SK-N-MC (cell line): ENCODE data around the gene CYTH1.

Experiments
- DNase-seq: peaks from one replicate; pipeline ENCODE4 v3.0.0-alpha.2; 2011; ENCODE audit warnings: low read depth, low spot score
- H3K27ac ChIP-seq: fragments of 200-600 bp; sonication (generic); 2 replicates; pipeline ENCODE4 v1.5.1; 2016; ENCODE audit warnings: mixed run types
- H3K36me3 ChIP-seq: fragments of 200-600 bp; sonication (generic); 2 replicates; pipeline ENCODE4 v1.6.1; 2017; ENCODE audit warnings: antibody characterized with exemption, low read length, mixed read lengths; ENCODE audit not compliant: insufficient read depth
- H3K4me3 ChIP-seq: fragments of 200-600 bp; sonication (generic); 2 replicates; pipeline ENCODE4 v1.5.1; 2016
- H3K9ac ChIP-seq: fragments of 200-600 bp; sonication (generic); 2 replicates; pipeline ENCODE4 v1.8.0; 2017; ENCODE audit warnings: mixed run types, mixed read lengths; ENCODE audit not compliant: insufficient read length
- H3K9me3 ChIP-seq: fragments of 200-600 bp; sonication (generic); 2 replicates; pipeline ENCODE4 v1.6.1; 2017; ENCODE audit warnings: low read depth, mild to moderate bottlenecking, antibody characterized with exemption, low read length, moderate library complexity, mixed read lengths
- EZH2 ChIP-seq: fragments of 200-600 bp; sonication (generic); IDR thresholded peaks from one replicate; pipeline ENCODE4 v1.6.1; 2017; ENCODE audit warnings: antibody characterized with exemption
- FOXP2 ChIP-seq: optimal IDR thresholded peaks from 2 replicates; pipeline ENCODE3; 2011; ENCODE audit warnings: mild to moderate bottlenecking, moderate library complexity; ENCODE audit not compliant: insufficient read depth; ENCODE audit errors: extremely low read length, control extremely low read depth
- POLR2AphosphoS5 ChIP-seq: IDR thresholded peaks from 2 replicates; pipeline ENCODE4 v1.6.1; 2012; ENCODE audit warnings: mild to moderate bottlenecking, low read depth, low read length, borderline replicate concordance

Gene CYTH1

GRCh38 chr17:78742901-78743300, 39.2 kb downstream of the CYTH1 start:
- Histone ChIP-seq H3K9ac (no peak overlapping the region), H3K4me3 (no peak overlapping the region), H3K27ac (no peak overlapping the region), H3K9me3 (no peaks in the 10 kb centered on the region), H3K36me3 (no peaks in the 10 kb centered on the region)
- no peak for DNase-seq
- TF ChIP-seq POLR2AphosphoS5 (no peak), FOXP2 (no peak), EZH2 (no peak)

- Histone ChIP-seq H3K4me3 (no peak overlapping the region), H3K9ac (no peak overlapping the region), H3K27ac (no peak overlapping the region), H3K9me3 (no peaks in the 10 kb centered on the region), H3K36me3 (no peaks in the 10 kb centered on the region)
- no peak for TF ChIP-seq POLR2AphosphoS5
- TF ChIP-seq EZH2: no peak
- TF ChIP-seq FOXP2: no peak
- no peak for DNase-seq
These were observed 40.3 kb downstream of the CYTH1 start for GRCh38 chr17:78741644-78742284.

- H3K9me3 ChIP-seq: no peaks in the 10 kb centered on the region
- H3K36me3 ChIP-seq: no peaks in the 10 kb centered on the region
- no peak overlapping the region for H3K27ac ChIP-seq
- no peak overlapping the region for H3K4me3 ChIP-seq
- DNase-seq: no peak
- TF ChIP-seq POLR2AphosphoS5: no peak
- H3K9ac ChIP-seq: no peak overlapping the region
These were observed 42.6 kb downstream of the CYTH1 start for GRCh38 chr17:78739331-78739931.

GRCh38 chr17:78738698-78739097, 43.4 kb downstream of the CYTH1 start:
- H3K9ac ChIP-seq: no peak overlapping the region
- no peak for TF ChIP-seq EZH2
- no peak for TF ChIP-seq POLR2AphosphoS5
- TF ChIP-seq FOXP2: no peak
- no peak overlapping the region for H3K27ac ChIP-seq
- H3K36me3 ChIP-seq: no peaks in the 10 kb centered on the region
- H3K9me3 ChIP-seq: no peaks in the 10 kb centered on the region
- H3K4me3 ChIP-seq: no peak overlapping the region
- DNase-seq: no peak

- no peak for TF ChIP-seq POLR2AphosphoS5
- Histone ChIP-seq H3K4me3 (no peak overlapping the region), H3K27ac (no peak overlapping the region)
These were observed 43.8 kb downstream of the CYTH1 start for GRCh38 chr17:78738278-78738677.

GRCh38 chr17:78737332-78737731, 44.7 kb downstream of the CYTH1 start:
- Histone ChIP-seq H3K9ac (no peak overlapping the region), H3K36me3 (no peaks in the 10 kb centered on the region), H3K9me3 (no peaks in the 10 kb centered on the region), H3K27ac (0 out of 2 replicates have a peak overlapping the region, but pooled peaks have one; percentile 23), H3K4me3 (0 out of 2 replicates have a peak overlapping the region, but pooled peaks have one; percentile 13)
- no peak for TF ChIP-seq POLR2AphosphoS5
- TF ChIP-seq EZH2: no peak
- TF ChIP-seq FOXP2: no peak
- no peak for DNase-seq

More at GRCh38 chr17:78738278-78738677, 43.8 kb downstream of the CYTH1 start:
- Histone ChIP-seq H3K9ac (no peak overlapping the region), H3K36me3 (no peaks in the 10 kb centered on the region), H3K9me3 (no peaks in the 10 kb centered on the region)
- no peak for DNase-seq

- Histone ChIP-seq H3K4me3 (0 out of 2 replicates have a peak overlapping the region, but pooled peaks have one; percentile 8), H3K36me3 (no peaks in the 10 kb centered on the region), H3K9me3 (no peaks in the 10 kb centered on the region), H3K9ac (no peak overlapping the region), H3K27ac (peak overlapping the region; percentile 67; the same call in 1 of the 2 replicates)
- TF ChIP-seq FOXP2: no peak
- no peak for TF ChIP-seq POLR2AphosphoS5
- no peak for TF ChIP-seq EZH2
- DNase-seq: no peak
These were observed 45.5 kb downstream of the CYTH1 start for GRCh38 chr17:78736526-78737079.

GRCh38 chr17:78735832-78736525, 46.1 kb downstream of the CYTH1 start:
- Histone ChIP-seq H3K9me3 (no peaks in the 10 kb centered on the region), H3K4me3 (0 out of 2 replicates have a peak overlapping the region, but pooled peaks have one; percentile 8), H3K36me3 (no peaks in the 10 kb centered on the region), H3K9ac (no peak overlapping the region), H3K27ac (peak overlapping the region; percentile 67; the same call in 1 of the 2 replicates)
- DNase-seq: no peak
- TF ChIP-seq POLR2AphosphoS5: no peak
